PC-3 (cell line): Measurements from ENCODE around the gene ATP1B2. TPM values are rescaled to one million over a fixed set of nuclear protein-coding genes. Genes with fewer than 3 reads are reported as not detected.

ENCODE experiments used
- ATAC-seq: fragments of 200-7000 bp; cut with Tn5 transposase; 2 replicates; pipeline ENCODE4 v1.9.1; 2020; ENCODE audit warnings: mild to moderate bottlenecking, moderate library complexity
- BruUV-seq: library from RNA; stranded (reverse); fragments of 400-500 nt; replicated peaks from 2 replicates; lab custom pipeline; 2021; lab: Mats Ljungman, UMichigan
- CTCF ChIA-PET: fragments of 300-600 bp; sonication (Branson Sonifier 250); formaldehyde crosslinking; loops from one replicate; lab custom pipeline; 2022; ENCODE audit warnings: antibody characterized with exemption; lab: Charles Lee
- POLR2A ChIA-PET: fragments of 300-600 bp; sonication (Branson Sonifier 250); formaldehyde crosslinking; loops from one replicate; lab custom pipeline; 2022; ENCODE audit warnings: antibody characterized with exemption; ENCODE audit not compliant: unreplicated experiment; lab: Charles Lee
- DNase-seq: peaks from one replicate; pipeline ENCODE4 v3.0.0-alpha.2; 2015
- H2AFZ ChIP-seq: fragments of 300-600 bp; sonication (generic); 2 replicates; pipeline ENCODE4 v1.6.0; 2016; ENCODE audit warnings: antibody characterized with exemption, low read length
- H3F3A ChIP-seq: fragments of 300-600 bp; sonication (generic); one replicate; pipeline ENCODE4 v1.6.0; 2017; ENCODE audit warnings: antibody characterized with exemption, low read length, control low read depth, mild to moderate bottlenecking; ENCODE audit not compliant: unreplicated experiment
- H3K27ac ChIP-seq: fragments of 300-600 bp; sonication (generic); 2 replicates; pipeline ENCODE4 v1.5.1; 2016; ENCODE audit warnings: mild to moderate bottlenecking, low read length
- H3K27me3 ChIP-seq: fragments of 300-600 bp; sonication (generic); 2 replicates; pipeline ENCODE4 v1.6.1; 2016; ENCODE audit warnings: low read length, mixed read lengths
- H3K36me3 ChIP-seq: fragments of 300-600 bp; sonication (generic); 2 replicates; pipeline ENCODE4 v1.6.1; 2016; ENCODE audit warnings: low read depth, mixed run types, low read length, mixed read lengths
- H3K4me1 ChIP-seq: fragments of 300-600 bp; sonication (generic); 2 replicates; pipeline ENCODE4 v1.5.1; 2016; ENCODE audit warnings: low read length; ENCODE audit not compliant: insufficient read depth
- H3K4me2 ChIP-seq: fragments of 300-600 bp; sonication (generic); 2 replicates; pipeline ENCODE4 v1.6.0; 2016; ENCODE audit warnings: low read length
- H3K4me3 ChIP-seq: fragments of 300-600 bp; sonication (generic); 2 replicates; pipeline ENCODE4 v1.5.1; 2016; ENCODE audit warnings: mild to moderate bottlenecking, low read length, mixed read lengths
- H3K79me2 ChIP-seq: fragments of 300-600 bp; sonication (generic); 2 replicates; pipeline ENCODE4 v1.6.1; 2017; ENCODE audit warnings: low read length, mixed read lengths
- H3K9ac ChIP-seq: fragments of 300-600 bp; sonication (generic); 2 replicates; pipeline ENCODE4 v1.6.0; 2016; ENCODE audit warnings: mild to moderate bottlenecking, low read length
- H3K9me2 ChIP-seq: fragments of 300-600 bp; sonication (generic); replicated peaks from 2 replicates; pipeline ENCODE4 v1.6.1; 2016; ENCODE audit warnings: mixed run types, low read length, mixed read lengths
- H3K9me3 ChIP-seq: fragments of 300-600 bp; sonication (generic); 2 replicates; pipeline ENCODE4 v1.6.1; 2016; ENCODE audit warnings: low read length, mixed read lengths
- H4K20me1 ChIP-seq: fragments of 300-600 bp; sonication (generic); 2 replicates; pipeline ENCODE4 v1.6.1; 2016; ENCODE audit warnings: low read length, mixed read lengths
- CTCF ChIP-seq: fragments of 300-600 bp; sonication (generic); conservative IDR thresholded peaks from 2 replicates; pipeline ENCODE4 v1.5.1; 2017; ENCODE audit warnings: antibody characterized with exemption, low read depth, mild to moderate bottlenecking, low read length
- EZH2 ChIP-seq: fragments of 300-600 bp; sonication (generic); IDR thresholded peaks from one replicate; pipeline ENCODE4 v1.6.1; 2017; ENCODE audit warnings: antibody characterized with exemption, mild to moderate bottlenecking, low read length; ENCODE audit not compliant: unreplicated experiment
- EZH2phosphoT487 ChIP-seq: fragments of 300-600 bp; sonication (generic); IDR thresholded peaks from 2 replicates; pipeline ENCODE4 v1.6.1; 2018; ENCODE audit warnings: mild to moderate bottlenecking, antibody characterized with exemption, low read length, borderline replicate concordance
- intact Hi-C: fragments of 100-400 bp; cut with micrococcal nuclease; formaldehyde crosslinking; loops from 2 replicates; pipeline ENCODE4 v1.9.0; 2023
- total RNA-seq: library from RNA; depleted of rRNA; stranded (reverse); fragments of >200 nt; gene quantifications from 2 replicates; pipeline ENCODE4 v1.2.3, GENCODE V29; 2014

ATP1B2 gene
- total RNA-seq, 1 experiment from 2014 or later = not detected

- Histone ChIP-seq H3K4me3 (no peak overlapping the region), H3K36me3 (peaks cover 12% of the 10 kb centered on the region), H3K4me2 (no peak overlapping the region), H2AFZ (no peak overlapping the region), H3K79me2 (no peaks in the 10 kb centered on the region), H4K20me1 (no peaks in the 10 kb centered on the region), H3K27ac (no peak overlapping the region), H3K9ac (no peak overlapping the region), H3K4me1 (no peaks in the 10 kb centered on the region), H3K9me3 (no peaks in the 10 kb centered on the region), H3F3A (no peaks in the 10 kb centered on the region), H3K27me3 (no peaks in the 10 kb centered on the region), H3K9me2 (no peaks in the 10 kb centered on the region)
- no peak for DNase-seq
- ChIA-PET POLR2A (no interaction called here), CTCF (no interaction called here)
- no TSS peak for BruUV-seq
- ATAC-seq = no peak
- intact Hi-C loops = no loop called here
- TF ChIP-seq CTCF = no peak
- no peak for TF ChIP-seq EZH2
- no peak for TF ChIP-seq EZH2phosphoT487
Measured at GRCh38 chr17:7674934-7675333, 24.2 kb downstream of the ATP1B2 start.

DNA sequence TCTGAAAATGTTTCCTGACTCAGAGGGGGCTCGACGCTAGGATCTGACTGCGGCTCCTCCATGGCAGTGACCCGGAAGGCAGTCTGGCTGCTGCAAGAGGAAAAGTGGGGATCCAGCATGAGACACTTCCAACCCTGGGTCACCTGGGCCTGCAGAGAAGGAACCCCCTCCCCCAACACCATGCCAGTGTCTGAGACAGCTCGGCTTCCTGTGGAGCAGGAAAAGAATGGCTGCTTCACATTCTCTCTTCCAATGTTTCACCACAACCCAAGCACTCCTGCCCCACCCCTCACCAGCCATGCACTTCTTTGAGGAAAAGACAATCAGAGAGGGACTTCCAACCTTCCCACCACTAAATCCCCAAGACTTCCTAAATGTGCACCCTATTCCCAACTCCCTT is 25.8 kb downstream of the ATP1B2 start:
- Histone ChIP-seq H3K27me3 (no peaks in the 10 kb centered on the region), H2AFZ (no peak overlapping the region), H3K4me3 (no peak overlapping the region), H3K4me2 (no peak overlapping the region), H4K20me1 (no peaks in the 10 kb centered on the region), H3K27ac (no peak overlapping the region), H3K9me3 (no peaks in the 10 kb centered on the region), H3K79me2 (no peaks in the 10 kb centered on the region), H3F3A (no peaks in the 10 kb centered on the region), H3K36me3 (peaks cover 12% of the 10 kb centered on the region), H3K9ac (no peak overlapping the region), H3K4me1 (no peaks in the 10 kb centered on the region), H3K9me2 (no peaks in the 10 kb centered on the region)
- BruUV-seq = no TSS peak
- POLR2A ChIA-PET = no interaction called here
- intact Hi-C loops = no loop called here
- TF ChIP-seq EZH2phosphoT487 (no peak), EZH2 (no peak), CTCF (no peak)
- CTCF ChIA-PET = no interaction called here
- DNase-seq (no peak), ATAC-seq (no peak)

- Histone ChIP-seq H3K4me3 (no peak overlapping the region), H3K27ac (no peak overlapping the region), H3K9ac (no peak overlapping the region), H4K20me1 (no peaks in the 10 kb centered on the region), H3K27me3 (no peaks in the 10 kb centered on the region), H3K4me2 (no peak overlapping the region), H3K9me2 (no peaks in the 10 kb centered on the region), H3K79me2 (peaks cover 3% of the 10 kb centered on the region), H3K36me3 (peaks cover 12% of the 10 kb centered on the region), H3F3A (no peaks in the 10 kb centered on the region), H3K9me3 (no peaks in the 10 kb centered on the region), H2AFZ (no peak overlapping the region), H3K4me1 (no peaks in the 10 kb centered on the region)
- ATAC-seq (no peak), DNase-seq (no peak)
- CTCF ChIA-PET = no interaction called here
- POLR2A ChIA-PET = no interaction called here
- TF ChIP-seq EZH2 = no peak
- no peak for TF ChIP-seq EZH2phosphoT487
- TF ChIP-seq CTCF = no peak
- BruUV-seq = no TSS peak
- intact Hi-C loops = no loop called here
Measured at GRCh38 chr17:7677388-7678067, 26.8 kb downstream of the ATP1B2 start.
